Suppressor macrophage treated with lipopolysaccharide for 4 hours (primary cell): ENCODE data around the gene NAIP.
"Not testable (repeated sequence)": the region's sequence is repeated elsewhere in the genome, so short reads cannot be mapped to it uniquely, and the experiment has no call there.

ENCODE experiments used
- DNase-seq: peaks from one replicate; pipeline ENCODE4 v3.0.0-alpha.2; 2020

Gene NAIP, protein sequence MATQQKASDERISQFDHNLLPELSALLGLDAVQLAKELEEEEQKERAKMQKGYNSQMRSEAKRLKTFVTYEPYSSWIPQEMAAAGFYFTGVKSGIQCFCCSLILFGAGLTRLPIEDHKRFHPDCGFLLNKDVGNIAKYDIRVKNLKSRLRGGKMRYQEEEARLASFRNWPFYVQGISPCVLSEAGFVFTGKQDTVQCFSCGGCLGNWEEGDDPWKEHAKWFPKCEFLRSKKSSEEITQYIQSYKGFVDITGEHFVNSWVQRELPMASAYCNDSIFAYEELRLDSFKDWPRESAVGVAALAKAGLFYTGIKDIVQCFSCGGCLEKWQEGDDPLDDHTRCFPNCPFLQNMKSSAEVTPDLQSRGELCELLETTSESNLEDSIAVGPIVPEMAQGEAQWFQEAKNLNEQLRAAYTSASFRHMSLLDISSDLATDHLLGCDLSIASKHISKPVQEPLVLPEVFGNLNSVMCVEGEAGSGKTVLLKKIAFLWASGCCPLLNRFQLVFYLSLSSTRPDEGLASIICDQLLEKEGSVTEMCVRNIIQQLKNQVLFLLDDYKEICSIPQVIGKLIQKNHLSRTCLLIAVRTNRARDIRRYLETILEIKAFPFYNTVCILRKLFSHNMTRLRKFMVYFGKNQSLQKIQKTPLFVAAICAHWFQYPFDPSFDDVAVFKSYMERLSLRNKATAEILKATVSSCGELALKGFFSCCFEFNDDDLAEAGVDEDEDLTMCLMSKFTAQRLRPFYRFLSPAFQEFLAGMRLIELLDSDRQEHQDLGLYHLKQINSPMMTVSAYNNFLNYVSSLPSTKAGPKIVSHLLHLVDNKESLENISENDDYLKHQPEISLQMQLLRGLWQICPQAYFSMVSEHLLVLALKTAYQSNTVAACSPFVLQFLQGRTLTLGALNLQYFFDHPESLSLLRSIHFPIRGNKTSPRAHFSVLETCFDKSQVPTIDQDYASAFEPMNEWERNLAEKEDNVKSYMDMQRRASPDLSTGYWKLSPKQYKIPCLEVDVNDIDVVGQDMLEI (N-terminal part only)

DNA sequence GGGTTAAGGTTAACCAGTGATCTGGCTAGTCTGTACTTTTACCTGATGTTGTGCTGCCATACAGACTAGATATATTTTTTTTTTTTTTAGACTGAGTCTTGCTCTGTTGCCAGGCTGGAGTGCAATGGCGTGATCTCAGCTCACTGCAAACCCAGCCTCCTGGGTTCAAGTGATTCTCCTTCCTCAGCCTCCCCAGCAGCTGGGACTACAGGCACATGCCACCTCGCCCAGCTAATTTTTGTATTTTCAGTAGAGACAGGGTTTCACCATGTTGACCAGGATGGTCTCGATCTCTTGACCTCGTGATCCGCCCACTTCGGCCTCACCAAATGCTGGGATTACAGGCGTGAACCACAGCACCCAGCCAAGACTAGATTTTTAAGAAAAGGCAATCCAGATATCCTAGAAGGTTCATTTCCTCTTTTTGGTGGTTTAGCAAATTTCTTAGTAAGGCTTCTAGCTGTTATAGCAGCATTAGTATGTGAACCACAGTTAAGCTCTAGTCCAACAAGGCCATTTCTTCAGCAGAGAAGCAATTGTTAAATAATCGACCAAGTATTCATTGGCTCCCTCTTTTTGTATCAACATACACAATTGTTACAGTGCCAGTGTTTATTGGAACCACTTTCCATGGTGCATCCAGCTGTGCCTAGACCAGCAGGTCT lies at the start of gene NAIP:
TSS of gene NAIP (minus strand) at position 51 of the 665 bp plus-strand sequence. CDS start 12,424 bp downstream, outside the sequence.
- DNase-seq, result not testable (repeated sequence)

DNA sequence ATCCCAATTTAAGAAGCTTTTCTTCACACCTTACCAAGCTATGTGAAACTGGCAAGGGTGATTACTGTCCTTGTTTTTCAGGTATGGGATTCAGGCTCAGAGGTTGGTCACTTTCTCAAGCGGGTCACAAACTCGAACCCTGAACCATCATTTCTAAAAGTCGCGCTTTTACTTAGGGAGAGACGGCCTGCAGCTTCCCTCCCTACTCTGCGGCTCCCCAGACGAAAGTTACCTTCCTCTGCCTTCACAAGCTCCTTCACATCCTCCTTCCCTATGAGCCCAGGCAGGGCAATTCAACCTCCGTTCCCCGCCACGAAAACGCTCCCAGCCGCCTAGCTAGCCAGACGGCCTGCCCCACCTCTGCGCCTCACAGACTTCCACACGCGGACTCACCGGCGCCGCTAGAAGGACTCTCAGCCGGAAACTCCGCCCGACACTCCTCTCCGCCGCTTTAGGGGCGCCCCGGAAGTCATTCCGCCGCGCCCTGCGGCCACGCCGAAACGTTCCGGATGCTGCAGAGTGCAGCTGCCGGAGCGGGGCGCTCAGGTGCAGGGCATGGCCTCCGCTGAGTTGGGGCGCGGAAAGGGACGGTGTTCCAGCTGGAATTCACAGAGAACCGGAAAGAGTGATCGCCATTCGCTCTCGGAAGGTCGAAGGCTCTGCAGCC lies 42.3 kb upstream of the NAIP start, which contains the start of gene GTF2H2:
TSS of gene GTF2H2 (minus strand) at position 415 of the 667 bp plus-strand sequence. CDS start 4,913 bp downstream, outside the sequence.
- DNase-seq, result not testable (repeated sequence)

DNA sequence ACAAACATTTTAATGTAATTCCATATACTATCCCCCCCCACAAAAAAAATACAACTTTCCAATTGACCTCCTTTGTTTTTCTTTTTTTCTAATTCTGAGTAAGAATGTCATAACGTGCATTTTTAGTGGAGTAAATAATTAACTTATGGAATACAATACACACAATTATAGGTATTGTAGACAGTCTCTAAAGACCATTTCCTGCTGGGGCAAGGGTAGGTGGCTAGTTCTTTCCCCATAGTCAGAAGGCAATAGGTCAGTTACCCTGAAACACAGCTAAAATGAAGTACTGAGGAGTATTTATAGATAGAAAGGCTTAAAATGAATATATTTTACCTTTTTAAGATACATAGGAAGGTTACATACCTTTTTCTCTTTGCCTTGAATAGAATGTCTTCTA lies 36.2 kb upstream of the NAIP start:
- DNase-seq, result not testable (repeated sequence)

DNA sequence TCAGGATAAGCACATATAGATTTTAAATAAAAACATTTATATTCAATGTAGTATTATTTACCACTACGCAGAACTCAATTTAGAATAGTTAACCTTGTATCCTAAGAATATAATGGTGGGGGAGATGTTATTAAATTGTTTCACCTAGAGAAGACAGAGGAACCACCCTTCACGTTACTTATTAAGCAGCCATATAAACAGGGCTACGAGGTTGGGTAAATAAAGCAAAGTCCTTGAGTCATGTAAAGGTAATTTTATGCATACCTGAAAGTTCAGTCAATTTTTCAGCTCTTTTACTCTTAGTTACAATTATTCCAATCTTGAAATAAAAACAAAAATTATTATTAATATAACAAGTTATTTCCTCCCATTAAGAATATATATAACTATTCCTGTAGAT lies 34.3 kb upstream of the NAIP start:
- not testable (repeated sequence) for DNase-seq

DNA sequence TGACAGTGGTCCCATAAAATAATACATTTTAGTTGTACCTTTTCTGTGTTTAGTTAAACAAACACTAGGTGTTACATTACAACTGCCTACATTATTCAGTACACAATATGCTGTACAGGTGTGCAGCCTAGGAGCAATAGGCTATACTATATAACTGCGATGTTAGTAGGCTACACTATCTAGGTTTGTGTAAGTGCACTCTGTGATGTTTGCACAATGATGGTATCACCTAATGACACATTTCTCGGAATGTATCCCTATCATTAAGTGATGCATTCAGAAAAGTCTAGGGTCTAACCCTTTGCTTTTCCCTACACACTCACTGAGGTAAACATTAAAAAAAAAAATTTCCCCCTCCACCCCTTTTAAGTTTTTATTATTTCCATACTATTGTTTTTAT lies 19.7 kb upstream of the NAIP start:
- not testable (repeated sequence) for DNase-seq

DNA sequence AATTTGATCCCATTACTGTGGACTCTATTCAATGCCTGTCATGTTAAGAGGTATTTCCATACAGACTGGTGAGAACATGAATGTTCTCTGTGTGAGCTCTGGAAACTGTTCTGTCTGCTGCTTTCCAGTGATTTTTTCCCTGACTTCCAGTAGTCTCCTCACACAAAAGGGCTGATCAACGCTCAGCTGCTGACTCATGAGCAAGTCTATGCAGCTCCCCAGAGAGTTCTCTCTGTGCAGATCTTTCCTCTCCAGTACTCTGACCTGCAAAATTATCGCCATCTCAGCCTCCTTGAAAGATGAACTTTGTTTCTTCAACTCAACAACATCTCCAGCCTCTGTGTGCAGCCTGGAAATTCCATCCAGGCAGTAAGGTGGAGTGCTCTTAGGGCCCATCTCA lies 19.0 kb upstream of the NAIP start:
- DNase-seq, result not testable (repeated sequence)

DNA sequence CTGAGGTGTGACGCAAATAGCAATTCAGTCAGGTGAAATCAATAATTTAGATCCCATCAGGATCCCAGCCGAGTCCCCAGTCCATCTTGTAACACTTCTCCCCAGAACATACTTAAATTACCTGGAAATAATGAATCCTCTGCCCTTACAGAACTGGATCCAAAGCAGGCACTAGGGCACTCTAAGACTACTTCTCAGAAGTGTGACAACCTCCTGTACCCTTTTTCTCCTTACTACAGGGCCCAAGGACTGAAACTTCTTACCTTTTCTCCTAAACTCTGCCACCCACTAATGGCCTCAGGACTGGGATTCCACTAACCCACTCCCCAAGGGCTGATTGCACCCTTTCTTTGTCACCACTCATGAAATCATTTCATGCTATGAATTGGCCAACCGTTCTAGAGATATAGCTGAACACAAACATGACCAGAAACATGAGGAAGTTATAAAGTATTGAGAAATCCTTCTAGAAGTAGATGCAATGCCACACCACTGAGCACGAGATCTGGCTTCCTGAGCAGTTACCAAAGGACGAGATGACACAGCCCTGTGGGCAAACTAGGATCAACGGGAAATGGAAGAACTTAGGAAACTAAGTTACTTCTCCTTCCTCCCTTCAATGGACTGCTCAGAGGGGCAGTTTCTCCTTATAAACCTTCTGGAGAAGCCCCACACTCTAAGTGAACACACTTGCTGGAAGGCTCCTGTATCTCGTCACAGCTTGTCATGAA lies 6.1 kb upstream of the NAIP start:
- DNase-seq, result not testable (repeated sequence)

DNA sequence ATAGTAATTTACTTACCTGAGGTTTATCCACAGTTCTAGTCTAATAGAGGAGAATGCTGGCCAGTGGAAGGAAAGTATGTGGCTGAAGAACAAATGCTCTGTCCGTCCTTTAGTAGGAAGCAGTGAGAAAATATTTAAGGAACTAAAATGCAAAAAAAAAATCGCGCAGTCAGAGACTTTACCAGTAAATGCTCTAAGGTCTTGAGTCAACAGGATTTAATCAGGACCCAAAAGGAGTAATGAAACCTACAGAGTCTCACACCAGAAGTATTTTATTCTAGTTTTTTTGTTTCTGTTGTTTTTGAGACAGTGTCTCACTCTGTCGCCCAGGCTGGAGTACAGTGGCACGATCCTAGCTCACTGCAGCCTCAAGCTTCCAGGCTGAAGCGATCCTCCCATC lies 4.5 kb downstream of the NAIP start:
- DNase-seq, result not testable (repeated sequence)

DNA sequence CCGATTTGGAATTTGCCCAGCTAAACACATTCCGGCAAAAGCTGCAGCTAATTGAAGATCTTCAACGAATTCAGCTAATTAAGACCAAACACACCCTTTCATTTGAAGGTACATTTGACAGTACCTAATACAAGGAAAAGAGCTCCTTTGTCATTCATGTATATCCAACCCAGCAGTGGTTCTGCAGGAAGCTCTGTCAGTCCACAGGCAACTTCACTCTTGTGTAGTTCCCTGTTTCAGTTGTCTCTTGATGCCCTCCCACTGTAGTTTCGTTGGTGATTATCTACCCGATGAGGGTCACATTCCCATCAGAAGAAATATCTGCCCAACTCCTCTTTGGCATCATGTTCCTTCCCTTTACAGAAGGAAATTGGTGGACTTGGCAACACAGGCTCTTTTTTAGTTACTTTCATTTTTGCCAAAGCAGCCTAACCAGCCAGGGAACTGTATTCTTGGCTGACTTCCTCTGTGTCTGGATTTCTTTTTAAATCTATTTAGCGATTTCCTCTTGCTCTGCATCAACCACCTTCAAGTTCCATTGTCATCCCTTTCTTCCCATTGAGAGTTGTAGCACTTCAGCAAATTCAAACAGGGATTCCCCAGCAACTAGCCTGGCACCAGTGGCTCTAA lies 6.6 kb downstream of the NAIP start:
- not testable (repeated sequence) for DNase-seq

DNA sequence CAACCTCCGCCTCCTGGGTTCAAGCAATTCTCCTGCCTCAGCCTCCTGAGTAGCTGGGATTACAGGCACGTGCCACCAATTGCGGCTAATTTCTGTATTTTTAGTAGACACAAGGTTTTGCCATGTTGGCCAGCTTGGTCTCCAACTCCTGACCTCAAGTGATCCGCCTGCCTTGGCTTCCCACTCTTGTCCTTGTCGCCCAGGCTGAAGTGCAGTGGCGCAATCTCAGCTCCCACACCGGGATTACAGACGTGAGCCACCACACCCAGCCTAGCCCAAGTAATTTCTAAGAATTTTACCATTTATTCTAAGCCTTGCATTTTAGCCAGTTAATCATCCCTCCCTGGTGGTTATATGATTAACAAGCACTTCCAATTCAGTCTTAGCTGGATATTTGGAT lies 11.0 kb downstream of the NAIP start:
- no peak for DNase-seq

DNA sequence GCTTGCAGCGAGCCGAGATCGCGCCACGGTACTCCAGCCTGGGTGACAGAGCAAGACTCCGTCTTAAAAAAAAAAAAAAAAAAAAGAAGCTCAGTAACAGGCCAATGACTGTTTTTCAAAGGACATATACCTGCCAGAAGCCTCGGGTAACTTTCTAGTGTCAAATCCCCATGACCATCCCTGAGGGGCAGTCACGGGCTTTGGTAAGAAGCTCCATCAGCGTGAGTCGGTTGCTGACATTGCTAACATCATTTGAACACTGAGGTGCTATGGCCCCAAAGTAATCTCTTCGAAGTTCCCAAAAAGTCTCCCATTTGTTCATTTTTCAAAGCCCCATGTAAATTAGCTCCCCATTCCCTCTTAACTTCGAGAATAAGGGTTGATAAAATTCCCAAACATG lies 11.6 kb downstream of the NAIP start:
- no peak for DNase-seq

DNA sequence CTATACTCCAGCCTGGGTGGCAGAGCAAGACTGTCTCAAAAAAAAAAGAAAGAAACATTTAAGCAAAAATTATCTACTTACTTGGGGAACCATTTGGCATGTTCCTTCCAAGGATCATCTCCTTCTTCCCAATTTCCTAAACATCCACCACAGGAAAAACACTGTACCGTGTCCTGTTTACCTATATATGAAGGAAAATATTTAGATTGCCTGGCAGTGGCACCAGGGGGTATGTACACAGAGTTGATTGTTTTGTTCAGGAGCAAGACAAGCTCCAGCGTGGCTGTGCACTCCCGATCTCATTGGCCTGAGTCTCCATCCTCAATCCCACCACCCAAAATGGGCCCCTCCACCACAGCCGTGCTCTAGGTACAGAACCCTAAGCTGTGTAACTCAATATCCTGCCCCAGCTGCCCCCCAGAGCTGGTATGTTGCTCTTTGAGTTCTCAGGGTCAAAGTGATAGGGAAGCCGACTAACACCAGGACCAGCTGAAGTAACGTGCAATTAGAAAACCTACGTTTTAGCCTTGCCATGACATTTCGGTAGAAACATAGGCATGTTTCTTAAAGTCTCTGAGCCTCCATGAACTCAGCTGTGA lies 13.8 kb downstream of the NAIP start:
- DNase-seq, result no peak

DNA sequence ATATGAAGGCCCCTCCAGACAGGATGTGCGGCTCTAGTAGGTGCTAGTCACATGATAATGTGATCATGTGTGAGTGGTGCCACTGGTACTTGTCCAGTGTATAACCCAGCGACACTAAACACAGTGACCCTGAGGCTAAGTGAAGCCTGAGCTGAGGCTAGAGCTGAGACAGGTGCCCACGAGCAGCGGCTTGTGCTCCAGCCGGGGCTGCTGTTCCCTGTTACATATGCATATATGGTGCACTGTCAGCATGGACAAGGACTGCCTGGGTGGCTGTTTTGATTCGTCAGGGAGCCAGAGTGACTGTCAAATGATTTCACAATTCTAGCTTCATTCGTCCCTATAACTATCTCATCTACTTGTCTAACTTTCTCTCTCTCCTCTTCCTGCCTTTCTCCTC lies 18.2 kb downstream of the NAIP start:
- not testable (repeated sequence) for DNase-seq

DNA sequence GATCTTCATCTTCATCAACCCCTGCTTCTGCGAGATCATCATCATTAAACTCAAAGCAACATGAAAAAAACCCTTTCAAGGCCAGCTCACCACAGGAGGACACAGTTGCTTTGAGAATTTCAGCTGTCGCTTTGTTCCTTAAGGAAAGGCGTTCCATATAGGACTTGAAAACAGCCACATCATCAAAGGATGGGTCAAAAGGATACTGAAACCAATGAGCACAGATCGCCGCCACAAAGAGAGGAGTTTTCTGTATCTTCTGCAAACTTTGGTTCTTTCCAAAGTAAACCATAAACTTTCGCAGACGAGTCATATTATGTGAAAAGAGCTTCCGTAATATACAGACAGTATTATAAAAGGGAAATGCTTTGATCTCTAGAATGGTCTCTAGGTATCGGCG lies 40.3 kb downstream of the NAIP start:
- not testable (repeated sequence) for DNase-seq

DNA sequence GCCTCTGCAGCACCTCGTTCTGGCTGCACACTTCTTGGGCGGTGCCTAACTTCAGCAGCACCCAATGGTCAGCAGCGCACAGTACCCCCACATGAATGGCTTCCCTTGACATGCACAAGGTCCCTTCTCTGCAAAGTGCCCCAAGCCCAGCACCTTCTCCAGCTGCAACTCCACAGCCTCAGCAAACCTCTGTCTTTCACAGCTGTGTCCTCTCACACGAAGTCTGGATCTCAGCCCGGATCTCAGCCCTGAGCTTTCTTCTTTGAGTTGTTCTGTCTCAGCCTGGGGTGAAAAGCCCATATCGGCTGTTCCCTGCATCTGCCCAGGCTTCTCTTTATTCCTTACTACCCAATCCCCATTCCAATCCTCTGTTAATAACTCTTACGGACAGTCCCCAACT lies 57.9 kb downstream of the NAIP start:
- DNase-seq, result not testable (repeated sequence)

DNA sequence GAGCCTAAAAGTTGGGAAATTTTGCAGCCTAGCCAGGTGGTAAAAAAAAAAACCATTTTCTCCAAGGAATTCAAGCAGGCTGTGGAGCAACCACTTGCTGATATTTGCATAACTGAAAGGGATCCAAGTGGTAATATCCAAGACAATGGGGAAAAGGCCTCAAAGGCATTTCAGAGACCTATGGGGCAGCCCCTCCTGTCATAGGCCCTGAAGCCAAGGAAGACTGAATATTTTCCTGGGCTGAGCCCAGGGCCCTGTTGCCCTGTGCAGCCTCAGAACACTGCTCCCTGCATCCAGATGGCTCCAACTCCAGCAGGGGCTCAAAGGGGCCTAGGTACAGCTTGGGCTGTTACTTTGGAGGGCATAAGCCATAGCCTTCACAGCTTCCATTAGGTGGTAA lies 60.6 kb downstream of the NAIP start:
- DNase-seq, result not testable (repeated sequence)

DNA sequence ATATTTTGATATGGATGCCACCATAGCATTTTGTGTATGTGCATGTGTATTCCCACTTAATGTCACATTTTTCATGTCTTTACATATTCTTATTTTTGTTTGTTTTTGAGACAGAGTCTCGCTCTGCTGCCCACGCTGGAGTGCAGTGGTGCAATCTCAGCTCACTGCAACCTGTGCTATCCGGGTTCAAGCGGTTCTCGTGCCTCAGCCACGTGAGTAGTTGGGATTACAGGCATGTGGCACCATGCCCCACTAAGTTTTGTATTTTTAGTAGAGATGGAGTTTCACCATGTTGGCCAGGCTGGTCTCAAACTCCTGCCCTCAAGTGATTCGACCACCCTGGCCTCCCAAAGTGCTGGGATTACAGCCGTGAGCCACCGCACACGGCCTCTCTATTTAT lies 72.1 kb downstream of the NAIP start:
- DNase-seq, result not testable (repeated sequence)

DNA sequence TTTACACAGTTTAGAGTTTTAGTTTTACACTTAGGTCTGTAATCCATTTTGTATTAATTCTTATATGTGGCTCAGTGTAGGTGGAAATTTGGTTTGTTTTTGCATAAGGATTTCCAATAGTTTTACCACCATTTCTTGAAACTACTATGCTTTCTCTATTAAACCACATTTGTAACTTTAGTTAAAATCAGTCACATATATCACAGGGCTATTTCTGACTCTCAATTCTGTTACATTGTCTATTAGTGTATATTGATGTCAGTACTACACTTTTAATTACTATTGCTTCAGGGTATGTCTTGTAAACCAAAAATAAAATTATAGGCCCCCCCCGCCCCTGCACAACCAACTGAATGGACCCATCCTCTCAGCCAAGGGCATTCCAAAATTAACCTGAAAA lies 92.6 kb downstream of the NAIP start:
- not testable (repeated sequence) for DNase-seq

DNA sequence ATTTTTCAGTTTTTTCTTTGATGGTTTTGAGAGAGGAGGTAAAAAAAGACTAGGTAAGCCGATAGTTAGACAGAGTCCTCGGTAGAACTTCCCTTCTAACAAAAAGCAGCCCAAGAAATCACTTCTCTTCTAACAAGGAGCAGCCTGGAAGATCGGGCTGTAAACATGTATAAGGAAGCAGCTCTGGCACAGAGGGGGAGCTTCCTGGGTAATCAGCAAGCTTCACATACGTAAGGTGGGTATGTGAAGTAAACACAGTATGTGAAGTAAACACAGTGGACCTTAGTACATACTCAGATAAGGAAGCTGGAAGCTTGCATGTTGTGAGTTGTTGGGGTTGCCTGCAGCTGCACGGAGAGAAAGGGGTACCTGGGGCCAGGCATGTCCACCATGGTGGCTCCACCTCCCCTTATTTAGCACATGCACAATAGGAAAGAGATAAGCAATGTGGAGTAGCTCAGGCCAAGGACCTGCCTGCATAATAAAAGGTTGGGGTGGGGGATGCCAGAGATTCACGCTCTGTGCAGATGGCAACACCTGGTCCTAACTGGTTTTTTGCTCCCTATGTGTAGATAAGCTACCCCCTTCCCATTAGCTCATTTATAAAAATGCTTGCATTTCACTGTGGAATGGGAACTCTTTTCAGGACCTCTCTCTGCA lies 93.3 kb downstream of the NAIP start:
- DNase-seq, result not testable (repeated sequence)

DNA sequence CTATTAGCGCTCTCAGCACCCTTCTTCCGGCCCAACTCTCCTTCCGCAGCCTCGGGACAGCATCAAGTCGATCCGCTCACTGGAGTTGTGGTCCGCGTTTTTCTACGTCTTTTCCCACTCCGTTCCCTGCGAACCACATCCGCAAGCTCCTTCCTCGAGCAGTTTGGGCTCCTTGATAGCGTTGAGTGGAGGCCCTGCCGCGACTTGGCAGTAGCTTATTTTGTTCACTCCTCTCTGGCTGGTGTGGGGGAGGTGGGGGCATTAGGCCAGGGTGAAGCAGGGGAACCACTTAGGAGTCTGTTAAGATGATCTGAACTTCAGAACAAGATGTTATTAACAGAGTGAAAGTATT lies 100.0 kb downstream of the NAIP start:
- DNase-seq, result not testable (repeated sequence)
